PC-3 (cell line): ENCODE measurements around the gene ADAM12. TPM values are rescaled to one million over a fixed set of nuclear protein-coding genes. Genes with fewer than 3 reads are reported as not detected.

ENCODE experiments used
- ATAC-seq: fragments of 200-7000 bp; cut with Tn5 transposase; 2 replicates; pipeline ENCODE4 v1.9.1; 2020; ENCODE audit warnings: mild to moderate bottlenecking, moderate library complexity
- BruUV-seq: library from RNA; stranded (reverse); fragments of 400-500 nt; replicated peaks from 2 replicates; lab custom pipeline; 2021; lab: Mats Ljungman, UMichigan
- CTCF ChIA-PET: fragments of 300-600 bp; sonication (Branson Sonifier 250); formaldehyde crosslinking; loops from one replicate; lab custom pipeline; 2022; ENCODE audit warnings: antibody characterized with exemption; lab: Charles Lee
- POLR2A ChIA-PET: fragments of 300-600 bp; sonication (Branson Sonifier 250); formaldehyde crosslinking; loops from one replicate; lab custom pipeline; 2022; ENCODE audit warnings: antibody characterized with exemption; ENCODE audit not compliant: unreplicated experiment; lab: Charles Lee
- DNase-seq: peaks from one replicate; pipeline ENCODE4 v3.0.0-alpha.2; 2015
- H2AFZ ChIP-seq: fragments of 300-600 bp; sonication (generic); 2 replicates; pipeline ENCODE4 v1.6.0; 2016; ENCODE audit warnings: antibody characterized with exemption, low read length
- H3F3A ChIP-seq: fragments of 300-600 bp; sonication (generic); one replicate; pipeline ENCODE4 v1.6.0; 2017; ENCODE audit warnings: antibody characterized with exemption, low read length, control low read depth, mild to moderate bottlenecking; ENCODE audit not compliant: unreplicated experiment
- H3K27ac ChIP-seq: fragments of 300-600 bp; sonication (generic); 2 replicates; pipeline ENCODE4 v1.5.1; 2016; ENCODE audit warnings: mild to moderate bottlenecking, low read length
- H3K27me3 ChIP-seq: fragments of 300-600 bp; sonication (generic); 2 replicates; pipeline ENCODE4 v1.6.1; 2016; ENCODE audit warnings: low read length, mixed read lengths
- H3K36me3 ChIP-seq: fragments of 300-600 bp; sonication (generic); 2 replicates; pipeline ENCODE4 v1.6.1; 2016; ENCODE audit warnings: low read depth, mixed run types, low read length, mixed read lengths
- H3K4me1 ChIP-seq: fragments of 300-600 bp; sonication (generic); 2 replicates; pipeline ENCODE4 v1.5.1; 2016; ENCODE audit warnings: low read length; ENCODE audit not compliant: insufficient read depth
- H3K4me2 ChIP-seq: fragments of 300-600 bp; sonication (generic); 2 replicates; pipeline ENCODE4 v1.6.0; 2016; ENCODE audit warnings: low read length
- H3K4me3 ChIP-seq: fragments of 300-600 bp; sonication (generic); 2 replicates; pipeline ENCODE4 v1.5.1; 2016; ENCODE audit warnings: mild to moderate bottlenecking, low read length, mixed read lengths
- H3K79me2 ChIP-seq: fragments of 300-600 bp; sonication (generic); 2 replicates; pipeline ENCODE4 v1.6.1; 2017; ENCODE audit warnings: low read length, mixed read lengths
- H3K9ac ChIP-seq: fragments of 300-600 bp; sonication (generic); 2 replicates; pipeline ENCODE4 v1.6.0; 2016; ENCODE audit warnings: mild to moderate bottlenecking, low read length
- H3K9me2 ChIP-seq: fragments of 300-600 bp; sonication (generic); replicated peaks from 2 replicates; pipeline ENCODE4 v1.6.1; 2016; ENCODE audit warnings: mixed run types, low read length, mixed read lengths
- H3K9me3 ChIP-seq: fragments of 300-600 bp; sonication (generic); 2 replicates; pipeline ENCODE4 v1.6.1; 2016; ENCODE audit warnings: low read length, mixed read lengths
- H4K20me1 ChIP-seq: fragments of 300-600 bp; sonication (generic); 2 replicates; pipeline ENCODE4 v1.6.1; 2016; ENCODE audit warnings: low read length, mixed read lengths
- CTCF ChIP-seq: fragments of 300-600 bp; sonication (generic); conservative IDR thresholded peaks from 2 replicates; pipeline ENCODE4 v1.5.1; 2017; ENCODE audit warnings: antibody characterized with exemption, low read depth, mild to moderate bottlenecking, low read length
- EZH2 ChIP-seq: fragments of 300-600 bp; sonication (generic); IDR thresholded peaks from one replicate; pipeline ENCODE4 v1.6.1; 2017; ENCODE audit warnings: antibody characterized with exemption, mild to moderate bottlenecking, low read length; ENCODE audit not compliant: unreplicated experiment
- EZH2phosphoT487 ChIP-seq: fragments of 300-600 bp; sonication (generic); IDR thresholded peaks from 2 replicates; pipeline ENCODE4 v1.6.1; 2018; ENCODE audit warnings: mild to moderate bottlenecking, antibody characterized with exemption, low read length, borderline replicate concordance
- intact Hi-C: fragments of 100-400 bp; cut with micrococcal nuclease; formaldehyde crosslinking; loops from 2 replicates; pipeline ENCODE4 v1.9.0; 2023
- total RNA-seq: library from RNA; depleted of rRNA; stranded (reverse); fragments of >200 nt; gene quantifications from 2 replicates; pipeline ENCODE4 v1.2.3, GENCODE V29; 2014

Gene ADAM12
- total RNA-seq, 1 experiment from 2014 or later: 3.4 TPM

- Histone ChIP-seq H2AFZ (no peak overlapping the region), H3K4me1 (peaks cover 40% of the 10 kb centered on the region), H3K9me3 (no peaks in the 10 kb centered on the region), H3K4me2 (no peak overlapping the region), H3K27ac (no peak overlapping the region), H4K20me1 (no peaks in the 10 kb centered on the region), H3K9me2 (no peaks in the 10 kb centered on the region), H3K9ac (no peak overlapping the region), H3K27me3 (no peaks in the 10 kb centered on the region), H3K36me3 (no peaks in the 10 kb centered on the region), H3F3A (no peaks in the 10 kb centered on the region), H3K4me3 (no peak overlapping the region), H3K79me2 (no peaks in the 10 kb centered on the region)
- no peak for ATAC-seq
- DNase-seq: no peak
- ChIA-PET CTCF (interaction anchor here (0.5 kb wide), 1 partner anchor 1598 kb away, joined by 3 read pairs; the partner anchor contains the start of gene OAT), POLR2A (no interaction called here)
- TF ChIP-seq EZH2phosphoT487 (no peak), EZH2 (no peak), CTCF (no peak)
- no TSS peak for BruUV-seq
- intact Hi-C loops: loop anchor here (10.0 kb wide), 1 partner anchor 78 kb away; no protein-coding TSS in a partner anchor
These were observed 371.4 kb downstream of the ADAM12 start for GRCh38 chr10:126016882-126017281.

DNA sequence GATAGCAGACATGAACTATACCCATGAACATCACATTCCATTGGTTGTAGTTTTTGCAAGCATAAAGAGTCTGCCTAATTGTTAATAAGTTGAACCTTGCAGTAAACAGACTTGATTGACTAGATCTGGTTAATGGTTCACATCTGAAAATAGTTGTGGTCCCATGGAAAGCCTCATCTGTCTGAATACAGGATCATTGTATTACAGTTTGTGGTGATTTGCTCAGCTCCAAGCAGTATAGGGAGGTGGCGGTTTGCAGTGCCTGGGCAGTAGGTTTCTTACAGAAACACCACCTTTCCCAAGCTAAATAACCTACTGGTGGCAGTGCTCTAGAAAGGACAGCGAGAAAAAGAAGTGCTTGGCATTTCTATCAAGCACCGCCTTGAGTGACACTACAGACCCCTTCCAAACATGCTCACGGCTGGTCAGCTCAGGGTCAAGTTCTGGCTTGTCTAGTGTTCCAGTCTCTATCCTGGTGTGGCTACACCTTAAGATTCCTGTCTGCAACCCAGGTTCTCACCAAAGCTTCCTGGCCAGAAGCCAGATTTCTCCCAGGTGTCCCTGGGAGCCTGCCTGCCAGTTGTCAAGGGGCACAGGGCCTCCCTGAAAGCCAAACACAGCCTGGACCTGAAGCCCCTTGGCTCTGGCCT lies 372.0 kb downstream of the ADAM12 start:
- Histone ChIP-seq H3K9me2 (no peaks in the 10 kb centered on the region), H3K4me3 (no peak overlapping the region), H3F3A (no peaks in the 10 kb centered on the region), H3K4me2 (no peak overlapping the region), H3K9me3 (no peaks in the 10 kb centered on the region), H3K79me2 (no peaks in the 10 kb centered on the region), H3K4me1 (peaks cover 34% of the 10 kb centered on the region), H4K20me1 (no peaks in the 10 kb centered on the region), H3K36me3 (no peaks in the 10 kb centered on the region), H3K27me3 (no peaks in the 10 kb centered on the region), H3K9ac (no peak overlapping the region), H3K27ac (no peak overlapping the region), H2AFZ (no peak overlapping the region)
- ChIA-PET POLR2A (no interaction called here), CTCF (interaction anchor here (0.5 kb wide), 1 partner anchor 1598 kb away, joined by 3 read pairs; the partner anchor contains the start of gene OAT)
- intact Hi-C loops: loop anchor here (10.0 kb wide), 1 partner anchor 79 kb away; no protein-coding TSS in a partner anchor
- DNase-seq (no peak), ATAC-seq (no peak)
- no TSS peak for BruUV-seq
- TF ChIP-seq EZH2 (no peak), EZH2phosphoT487 (no peak), CTCF (no peak)

DNA sequence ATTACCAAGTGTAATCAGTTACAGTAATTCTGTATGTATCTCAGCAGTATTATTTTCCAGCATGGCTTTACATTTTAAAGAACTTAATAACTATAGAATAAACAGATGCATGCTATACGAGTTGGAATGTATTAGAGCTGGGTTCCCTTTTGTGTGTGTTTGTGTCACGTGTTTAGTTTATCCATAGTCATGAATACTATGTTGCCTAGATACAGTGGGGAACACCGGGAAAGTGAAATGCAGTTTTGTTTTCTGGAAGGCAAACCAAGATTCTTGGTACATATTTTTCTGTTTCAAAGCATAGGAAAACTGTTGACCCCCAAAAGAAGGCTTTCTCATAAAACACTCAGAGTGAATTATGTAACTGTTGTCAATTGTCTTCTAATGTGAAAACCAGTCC lies 372.9 kb downstream of the ADAM12 start:
- Histone ChIP-seq H3K9me2 (no peaks in the 10 kb centered on the region), H4K20me1 (no peaks in the 10 kb centered on the region), H3K9me3 (no peaks in the 10 kb centered on the region), H3K4me3 (no peak overlapping the region), H3K79me2 (no peaks in the 10 kb centered on the region), H2AFZ (no peak overlapping the region), H3K4me1 (peaks cover 32% of the 10 kb centered on the region), H3F3A (no peaks in the 10 kb centered on the region), H3K27ac (peak overlapping the region; percentile 98), H3K27me3 (no peaks in the 10 kb centered on the region), H3K4me2 (no peak overlapping the region), H3K9ac (peak overlapping the region; percentile 96; the same call in 1 of the 2 replicates), H3K36me3 (no peaks in the 10 kb centered on the region)
- DNase-seq (no peak), ATAC-seq (no peak)
- TF ChIP-seq CTCF (no peak), EZH2 (no peak), EZH2phosphoT487 (no peak)
- ChIA-PET CTCF (no interaction called here), POLR2A (no interaction called here)
- intact Hi-C loops: loop anchor here (10.0 kb wide), 1 partner anchor 79 kb away; no protein-coding TSS in a partner anchor
- BruUV-seq: no TSS peak
